Keratinocyte (primary cell): ENCODE results near the gene TPI1. TPM values are rescaled to one million over a fixed set of nuclear protein-coding genes. Genes with fewer than 3 reads are reported as not detected.

Experiments used
- DNase-seq: peaks from one replicate; pipeline ENCODE4 v3.0.0-alpha.2; 2011; ENCODE audit warnings: low read depth, missing footprints, low spot score
- FAIRE-seq: peaks from 2 replicates; lab custom pipeline; 2011; peaks lifted over from hg19 to GRCh38; lab: Jason Lieb, UNC
- H2AFZ ChIP-seq: 2 replicates; pipeline ENCODE4 v1.6.0; 2012; ENCODE audit warnings: low read length, control low read depth, inconsistent platforms; ENCODE audit not compliant: control insufficient read depth
- H3K27ac ChIP-seq: 2 replicates; pipeline ENCODE4 v1.5.1; 2011; ENCODE audit warnings: low read length; ENCODE audit not compliant: control insufficient read depth, insufficient read depth
- H3K27me3 ChIP-seq: 3 replicates; pipeline ENCODE4 v1.6.0; 2011; ENCODE audit warnings: low read length; ENCODE audit not compliant: control insufficient read depth, insufficient read depth; ENCODE audit errors: extremely low read depth
- H3K36me3 ChIP-seq, 2 experiments: 2 replicates in 1 of 2; 3 replicates in 1 of 2; pipeline ENCODE4 v1.5.1; 2011; ENCODE audit warnings: low read length in 2 of 2, mild to moderate bottlenecking in 1 of 2; ENCODE audit not compliant: control insufficient read depth in 2 of 2, insufficient read depth in 2 of 2; ENCODE audit errors: extremely low read depth in 1 of 2
- H3K4me1 ChIP-seq: 3 replicates; pipeline ENCODE4 v1.5.1; 2011; ENCODE audit warnings: low read length; ENCODE audit not compliant: control insufficient read depth, insufficient read depth; ENCODE audit errors: extremely low read depth
- H3K4me2 ChIP-seq: 3 replicates; pipeline ENCODE4 v1.6.0; 2011; ENCODE audit warnings: low read depth, low read length; ENCODE audit not compliant: control insufficient read depth, insufficient read depth; ENCODE audit errors: extremely low read depth
- H3K4me3 ChIP-seq, 3 experiments: fragments of 200-600 bp in 1 of 3; sonication (generic) in 1 of 3; 2 replicates in 2 of 3; 3 replicates in 1 of 3; pipeline ENCODE4 v1.5.1; 2011 to 2016; ENCODE audit warnings: low read length in 3 of 3, mild to moderate bottlenecking in 3 of 3, control low read depth in 2 of 3, inconsistent platforms in 1 of 3, low read depth in 1 of 3, mixed read lengths in 1 of 3, mixed run types in 1 of 3, moderate library complexity in 1 of 3; ENCODE audit not compliant: control insufficient read depth in 2 of 3, insufficient read depth in 2 of 3; ENCODE audit errors: extremely low read depth in 1 of 3
- H3K79me2 ChIP-seq: 2 replicates; pipeline ENCODE4 v1.6.0; 2012; ENCODE audit warnings: low read length; ENCODE audit not compliant: control insufficient read depth, insufficient read depth
- H3K9ac ChIP-seq: 3 replicates; pipeline ENCODE4 v1.6.0; 2011; ENCODE audit warnings: low read length; ENCODE audit not compliant: control insufficient read depth, insufficient read depth; ENCODE audit errors: extremely low read depth
- H3K9me1 ChIP-seq: 3 replicates; pipeline ENCODE4 v1.6.0; 2011; ENCODE audit warnings: low read length; ENCODE audit not compliant: control insufficient read depth, insufficient read depth; ENCODE audit errors: extremely low read depth
- H3K9me3 ChIP-seq: 2 replicates; pipeline ENCODE4 v1.5.1; 2012; ENCODE audit warnings: low read depth, low read length; ENCODE audit not compliant: control insufficient read depth
- H4K20me1 ChIP-seq: 3 replicates; pipeline ENCODE4 v1.6.0; 2011; ENCODE audit warnings: low read length; ENCODE audit not compliant: control insufficient read depth, insufficient read depth; ENCODE audit errors: extremely low read depth
- EZH2 ChIP-seq: IDR thresholded peaks from one replicate; pipeline ENCODE4 v1.6.1; 2012; ENCODE audit warnings: inconsistent platforms, mild to moderate bottlenecking, low read length, moderate library complexity
- dilution Hi-C: fragments of 300-500 bp; cut with MboI; formaldehyde crosslinking; loops from one replicate; pipeline ENCODE4 v1.7.0; 2020; ENCODE audit warnings: low sequenced_read_pairs; ENCODE audit not compliant: extremely low pct_ligation_motif_present
- polyA plus RNA-seq, 5 experiments: library from polyadenylated mRNA; depleted of rRNA in 3 of 5; stranded (reverse) in 3 of 5; stranded (forward) in 1 of 5; unstranded in 1 of 5; fragments of >200 nt; gene quantifications; 1 replicate in 1 of 5; 2 replicates in 3 of 5; 3 replicates in 1 of 5; pipeline versions ENCODE4 v1.2.1 to v1.2.3, GENCODE V29; 2011 to 2012; ENCODE audit warnings: missing spikeins in 2 of 5, low read depth in 1 of 5, low replicate concordance in 1 of 5
- TF ChIP-seq, protein P1 (sequence below), 3 experiments: IDR thresholded peaks in 1 of 3; conservative IDR thresholded peaks in 1 of 3; optimal IDR thresholded peaks in 1 of 3; 2 replicates in 2 of 3; 3 replicates in 1 of 3; pipeline versions ENCODE3 to v1.5.1; 2011; ENCODE audit warnings: low read length in 3 of 3, mild to moderate bottlenecking in 3 of 3, moderate library complexity in 2 of 3, control low read depth in 1 of 3, inconsistent platforms in 1 of 3; ENCODE audit not compliant: insufficient read depth in 2 of 3; ENCODE audit errors: extremely low read depth in 1 of 3

Gene TPI1
- polyA plus RNA-seq, 1 donor (not counting 4 experiments of a cell fraction or from before 2014, with no cell fraction given) = 1,551 TPM

DNA sequence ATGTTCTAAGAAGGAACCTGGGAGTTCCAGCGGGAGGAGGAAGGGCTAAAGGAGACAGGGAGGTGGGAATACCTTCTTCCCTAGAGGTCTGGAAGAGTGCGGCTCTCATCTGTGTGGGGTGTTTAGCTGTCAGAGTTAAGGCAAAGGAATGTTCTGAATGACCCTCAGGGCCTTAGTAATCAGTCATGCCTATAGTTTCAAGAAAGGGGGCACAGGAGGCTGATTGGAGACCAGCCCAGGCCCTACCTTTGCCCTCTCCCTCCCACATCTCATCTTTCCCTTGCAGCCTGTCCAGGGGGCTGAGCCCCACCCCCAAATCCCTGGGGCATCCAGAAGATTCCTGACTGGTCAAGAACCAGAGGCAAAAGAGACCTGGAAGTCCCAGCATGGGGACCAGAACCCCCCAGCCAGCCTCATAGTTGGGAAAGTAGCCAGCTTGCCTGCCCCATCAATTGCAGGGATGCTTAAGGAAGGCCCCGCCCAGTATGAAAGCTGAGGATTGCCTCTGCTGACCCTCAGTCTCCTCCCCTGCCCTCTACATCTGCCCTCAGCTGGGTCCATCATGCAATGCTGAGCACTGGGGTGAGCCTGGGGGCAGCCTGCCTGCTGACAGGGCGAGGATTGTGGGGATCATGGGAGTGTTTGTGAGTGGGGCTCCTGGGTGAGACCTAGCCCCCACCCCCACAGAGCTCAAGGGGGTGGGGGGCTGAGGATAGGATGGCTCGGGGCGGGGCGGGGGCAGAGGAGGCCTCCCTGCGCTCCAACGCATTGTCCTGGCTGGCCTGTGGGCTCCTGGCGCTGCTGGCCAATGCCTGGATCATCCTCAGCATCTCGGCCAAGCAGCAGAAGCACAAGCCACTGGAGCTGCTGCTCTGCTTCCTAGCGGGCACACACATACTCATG, 43.9 kb upstream of the TPI1 start:
- no peak overlapping the region for H3K27ac ChIP-seq
- no peaks in the 10 kb centered on the region for H4K20me1 ChIP-seq
- no peaks in the 10 kb centered on the region for H3K9me1 ChIP-seq
- FAIRE-seq = no peak
- H3K79me2 ChIP-seq = no peaks in the 10 kb centered on the region
- no peak overlapping the region for H2AFZ ChIP-seq
- peaks cover 12% of the 10 kb centered on the region for H3K4me1 ChIP-seq
- DNase-seq = no peak
- H3K4me2 ChIP-seq = no peak overlapping the region
- H3K4me3 ChIP-seq = no peak overlapping the region
- no peak overlapping the region for H3K9ac ChIP-seq
- peak; percentile 40 for TF ChIP-seq EZH2
- TF ChIP-seq, protein P1, sequence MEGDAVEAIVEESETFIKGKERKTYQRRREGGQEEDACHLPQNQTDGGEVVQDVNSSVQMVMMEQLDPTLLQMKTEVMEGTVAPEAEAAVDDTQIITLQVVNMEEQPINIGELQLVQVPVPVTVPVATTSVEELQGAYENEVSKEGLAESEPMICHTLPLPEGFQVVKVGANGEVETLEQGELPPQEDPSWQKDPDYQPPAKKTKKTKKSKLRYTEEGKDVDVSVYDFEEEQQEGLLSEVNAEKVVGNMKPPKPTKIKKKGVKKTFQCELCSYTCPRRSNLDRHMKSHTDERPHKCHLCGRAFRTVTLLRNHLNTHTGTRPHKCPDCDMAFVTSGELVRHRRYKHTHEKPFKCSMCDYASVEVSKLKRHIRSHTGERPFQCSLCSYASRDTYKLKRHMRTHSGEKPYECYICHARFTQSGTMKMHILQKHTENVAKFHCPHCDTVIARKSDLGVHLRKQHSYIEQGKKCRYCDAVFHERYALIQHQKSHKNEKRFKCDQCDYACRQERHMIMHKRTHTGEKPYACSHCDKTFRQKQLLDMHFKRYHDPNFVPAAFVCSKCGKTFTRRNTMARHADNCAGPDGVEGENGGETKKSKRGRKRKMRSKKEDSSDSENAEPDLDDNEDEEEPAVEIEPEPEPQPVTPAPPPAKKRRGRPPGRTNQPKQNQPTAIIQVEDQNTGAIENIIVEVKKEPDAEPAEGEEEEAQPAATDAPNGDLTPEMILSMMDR (optimal IDR thresholded peaks at IDR 0.05 in 1 of 3, IDR thresholded peaks at IDR 0.05 in 1 of 3, conservative IDR thresholded peaks at IDR 0.05 in 1 of 3; ENCODE audit: extremely low read depth in 1 of 3, insufficient read depth in 2 of 3, low read length in 3 of 3) = no peak
- H3K9me3 ChIP-seq = no peaks in the 10 kb centered on the region
- no peaks in the 10 kb centered on the region for H3K36me3 ChIP-seq
- H3K27me3 ChIP-seq = peaks cover 66% of the 10 kb centered on the region
- dilution Hi-C loops = no loop called here

DNA sequence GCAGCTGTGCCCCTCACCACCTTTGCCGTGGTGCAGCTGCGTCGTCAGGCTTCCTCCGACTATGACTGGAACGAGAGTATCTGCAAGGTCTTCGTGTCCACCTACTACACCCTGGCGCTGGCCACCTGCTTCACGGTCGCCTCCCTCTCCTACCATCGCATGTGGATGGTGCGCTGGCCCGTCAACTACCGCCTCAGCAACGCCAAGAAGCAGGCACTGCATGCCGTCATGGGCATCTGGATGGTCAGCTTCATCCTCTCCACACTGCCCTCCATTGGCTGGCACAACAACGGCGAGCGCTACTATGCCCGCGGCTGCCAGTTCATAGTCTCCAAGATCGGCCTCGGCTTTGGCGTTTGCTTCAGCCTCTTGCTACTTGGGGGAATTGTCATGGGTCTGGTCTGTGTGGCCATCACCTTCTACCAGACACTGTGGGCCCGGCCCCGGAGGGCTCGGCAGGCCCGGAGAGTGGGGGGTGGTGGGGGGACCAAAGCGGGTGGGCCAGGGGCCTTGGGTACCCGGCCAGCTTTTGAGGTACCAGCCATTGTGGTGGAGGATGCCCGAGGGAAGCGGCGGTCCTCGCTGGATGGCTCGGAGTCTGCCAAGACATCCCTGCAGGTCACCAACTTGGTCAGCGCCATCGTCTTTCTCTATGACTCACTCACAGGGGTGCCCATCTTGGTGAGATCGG, 43.1 kb upstream of the TPI1 start:
- Histone ChIP-seq H2AFZ (no peak overlapping the region), H3K79me2 (no peaks in the 10 kb centered on the region), H3K4me2 (no peak overlapping the region), H3K27ac (no peak overlapping the region), H3K9ac (no peak overlapping the region), H3K4me3 (no peak overlapping the region), H3K4me1 (peaks cover 12% of the 10 kb centered on the region), H4K20me1 (no peaks in the 10 kb centered on the region), H3K36me3 (no peaks in the 10 kb centered on the region), H3K27me3 (peaks cover 73% of the 10 kb centered on the region), H3K9me3 (no peaks in the 10 kb centered on the region), H3K9me1 (no peaks in the 10 kb centered on the region)
- dilution Hi-C loops = no loop called here
- TF ChIP-seq, protein P1 (optimal IDR thresholded peaks at IDR 0.05 in 1 of 3, IDR thresholded peaks at IDR 0.05 in 1 of 3, conservative IDR thresholded peaks at IDR 0.05 in 1 of 3; ENCODE audit: extremely low read depth in 1 of 3, insufficient read depth in 2 of 3, low read length in 3 of 3) = no peak
- TF ChIP-seq EZH2 = no peak
- no peak for DNase-seq
- no peak for FAIRE-seq
